Measurements from ENCODE around the gene MIGA2.
A peak's percentile ranks its signal among the peaks of the same experiment; 100 is the strongest.
"Not testable (repeated sequence)": the region's sequence is repeated elsewhere in the genome, so short reads cannot be mapped to it uniquely, and the experiment has no call there.

Gene MIGA2

GRCh38 chr9:129104051-129104450 is 67.6 kb downstream of the MIGA2 start:
- DNase-seq, result no peak

- DNase-seq, result no peak
Observed at GRCh38 chr9:129105857-129106694, 69.7 kb downstream of the MIGA2 start.

- DNase-seq, result no peak
Observed at GRCh38 chr9:129107651-129108050, 71.2 kb downstream of the MIGA2 start.

- no peak for DNase-seq
Observed at GRCh38 chr9:129108083-129108804, 71.8 kb downstream of the MIGA2 start.

GRCh38 chr9:129108805-129109536 is 72.5 kb downstream of the MIGA2 start:
- DNase-seq, result no peak

GRCh38 chr9:129109537-129109903 is 73.1 kb downstream of the MIGA2 start:
- peak; percentile 11 for DNase-seq

- DNase-seq, result peak; percentile 84
Observed at GRCh38 chr9:129109952-129110739, 73.7 kb downstream of the MIGA2 start.

GRCh38 chr9:129110740-129111527 is 74.5 kb downstream of the MIGA2 start, which contains the start of the genes CRAT and PTPA:
Gene CRAT, minus strand, starts transcription at chr9:129110793. Its CDS starts 284 bp downstream, at chr9:129110509.
Gene PTPA, plus strand, starts transcription at chr9:129111415. Its CDS starts 186 bp downstream, at chr9:129111601.
- DNase-seq, result peak; percentile 94

- peak; percentile 51 for DNase-seq
Observed at GRCh38 chr9:129111528-129112151, 75.2 kb downstream of the MIGA2 start.

GRCh38 chr9:129112526-129112925 is 76.1 kb downstream of the MIGA2 start:
- DNase-seq, result not testable (repeated sequence)

- DNase-seq, result no peak
Observed at GRCh38 chr9:129113645-129114304, 77.3 kb downstream of the MIGA2 start.

GRCh38 chr9:129118799-129119198 is 82.4 kb downstream of the MIGA2 start:
- DNase-seq, result no peak

GRCh38 chr9:129121483-129121882 is 85.1 kb downstream of the MIGA2 start:
- DNase-seq, result no peak

Data from retina (tissue), 1 donor.